ENCODE measurements around the gene PMS1.
"Not testable (repeated sequence)": the region's sequence is repeated elsewhere in the genome, so short reads cannot be mapped to it uniquely, and the experiment has no call there.

PMS1 gene

DNA sequence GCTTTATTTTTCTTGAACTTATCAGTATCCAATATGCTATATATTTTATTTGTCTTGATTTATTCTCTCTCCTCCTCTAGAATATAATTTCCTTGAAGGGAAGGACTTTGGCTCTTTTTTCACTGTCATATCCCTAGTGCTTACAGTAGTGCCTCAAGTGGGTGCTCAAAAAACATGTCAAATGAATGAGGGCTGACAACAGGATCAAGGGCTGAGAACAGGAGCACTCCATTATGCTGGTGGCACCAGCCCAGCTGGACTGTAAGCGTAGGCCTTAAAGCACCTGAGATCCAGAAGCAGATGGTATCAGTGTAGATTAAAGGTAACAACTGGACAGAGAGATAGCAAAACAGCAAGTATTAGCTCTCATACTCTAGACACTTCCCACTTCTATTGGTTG is 46.3 kb downstream of the PMS1 start:
- TF ChIP-seq, protein P1, sequence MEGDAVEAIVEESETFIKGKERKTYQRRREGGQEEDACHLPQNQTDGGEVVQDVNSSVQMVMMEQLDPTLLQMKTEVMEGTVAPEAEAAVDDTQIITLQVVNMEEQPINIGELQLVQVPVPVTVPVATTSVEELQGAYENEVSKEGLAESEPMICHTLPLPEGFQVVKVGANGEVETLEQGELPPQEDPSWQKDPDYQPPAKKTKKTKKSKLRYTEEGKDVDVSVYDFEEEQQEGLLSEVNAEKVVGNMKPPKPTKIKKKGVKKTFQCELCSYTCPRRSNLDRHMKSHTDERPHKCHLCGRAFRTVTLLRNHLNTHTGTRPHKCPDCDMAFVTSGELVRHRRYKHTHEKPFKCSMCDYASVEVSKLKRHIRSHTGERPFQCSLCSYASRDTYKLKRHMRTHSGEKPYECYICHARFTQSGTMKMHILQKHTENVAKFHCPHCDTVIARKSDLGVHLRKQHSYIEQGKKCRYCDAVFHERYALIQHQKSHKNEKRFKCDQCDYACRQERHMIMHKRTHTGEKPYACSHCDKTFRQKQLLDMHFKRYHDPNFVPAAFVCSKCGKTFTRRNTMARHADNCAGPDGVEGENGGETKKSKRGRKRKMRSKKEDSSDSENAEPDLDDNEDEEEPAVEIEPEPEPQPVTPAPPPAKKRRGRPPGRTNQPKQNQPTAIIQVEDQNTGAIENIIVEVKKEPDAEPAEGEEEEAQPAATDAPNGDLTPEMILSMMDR (IDR thresholded peaks at IDR 0.05; ENCODE audit: borderline replicate concordance, insufficient read depth, low read depth, low read length) = no peak
- H3K4me3 ChIP-seq (ENCODE audit: low read depth, low read length) = no peak overlapping the region

DNA sequence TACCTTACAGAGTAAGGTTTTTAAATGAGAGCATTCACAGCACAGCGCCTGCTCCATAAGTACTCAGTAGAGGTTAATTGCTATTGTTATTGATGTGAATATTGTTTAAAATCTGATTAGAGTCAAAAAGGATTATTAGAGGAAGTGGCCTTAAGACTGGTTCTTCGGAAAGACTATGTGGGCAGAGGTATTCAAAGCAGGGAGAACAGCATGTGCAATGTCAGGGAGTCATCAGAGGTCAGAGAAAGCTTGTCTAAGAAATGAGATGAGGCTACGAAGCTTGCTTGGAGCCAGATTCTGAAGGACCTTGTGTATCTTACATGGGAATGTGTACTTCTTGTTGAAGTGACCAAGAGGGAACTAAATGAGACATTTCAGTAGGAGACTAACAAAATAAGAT is 49.8 kb downstream of the PMS1 start:
- TF ChIP-seq, protein P1 (IDR thresholded peaks at IDR 0.05; ENCODE audit: borderline replicate concordance, insufficient read depth, low read depth, low read length) = no peak
- H3K4me3 ChIP-seq (ENCODE audit: low read depth, low read length) = no peak overlapping the region

- not testable (repeated sequence) for H3K4me3 ChIP-seq (ENCODE audit: low read depth, low read length)
Observed at GRCh38 chr2:189834642-189835041, 50.4 kb downstream of the PMS1 start.

DNA sequence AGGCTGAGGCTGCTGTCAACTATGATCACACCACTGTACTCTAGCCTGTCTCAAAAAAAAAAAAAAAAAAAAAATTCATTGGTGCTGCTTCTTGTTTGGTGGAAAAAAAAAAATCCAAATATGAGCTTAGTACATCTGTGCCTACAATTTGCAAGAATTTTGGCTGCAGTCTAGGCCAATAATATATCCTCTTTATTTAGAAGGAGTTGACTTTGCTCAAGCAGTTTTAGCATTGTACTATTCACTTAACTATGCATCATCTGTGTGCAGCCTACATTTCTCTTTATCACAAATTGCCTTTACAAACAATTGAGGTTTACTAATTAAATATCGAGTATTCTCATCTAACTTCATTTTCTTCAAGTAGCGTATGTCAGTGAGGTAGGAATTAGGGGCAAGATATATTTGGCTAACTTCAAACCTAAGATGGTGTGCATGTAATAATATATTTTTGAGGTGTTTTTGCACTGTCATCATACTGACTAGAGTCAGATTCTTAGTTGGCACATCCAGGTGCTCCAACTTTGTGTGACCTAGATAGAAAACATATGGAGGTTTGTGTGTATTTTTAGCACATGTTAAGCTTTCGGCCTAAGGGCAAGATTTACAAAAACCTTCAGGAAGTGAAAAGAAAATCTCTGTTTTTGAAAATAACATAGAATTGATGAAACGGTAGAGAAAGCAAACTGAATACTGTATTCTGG is 51.8 kb downstream of the PMS1 start:
- TF ChIP-seq, protein P1 (IDR thresholded peaks at IDR 0.05; ENCODE audit: borderline replicate concordance, insufficient read depth, low read depth, low read length) = no peak
- no peak overlapping the region for H3K4me3 ChIP-seq (ENCODE audit: low read depth, low read length)

- TF ChIP-seq, protein P1 (IDR thresholded peaks at IDR 0.05; ENCODE audit: borderline replicate concordance, insufficient read depth, low read depth, low read length) = no peak
- H3K4me3 ChIP-seq (ENCODE audit: low read depth, low read length) = no peak overlapping the region
Observed at GRCh38 chr2:189836644-189837043, 52.4 kb downstream of the PMS1 start.

DNA sequence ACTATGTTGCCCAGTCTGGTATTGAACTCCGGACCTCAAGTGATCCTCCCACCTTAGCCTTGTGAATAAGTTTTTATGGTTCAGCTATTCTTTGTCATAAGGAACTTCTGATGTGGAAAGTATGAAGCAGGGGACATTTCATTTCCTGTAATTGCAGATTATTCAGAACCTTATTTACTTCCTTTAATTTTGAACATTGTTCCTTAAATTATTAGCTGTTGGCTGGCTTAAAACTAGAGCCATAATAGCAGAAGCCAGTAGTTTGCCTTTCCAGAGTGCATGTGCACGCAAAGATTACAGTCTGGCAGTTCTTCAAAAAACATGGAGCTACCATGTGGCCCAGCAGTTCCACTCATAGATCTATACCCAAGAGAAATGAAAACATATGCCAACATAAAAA is 53.1 kb downstream of the PMS1 start:
- no peak overlapping the region for H3K4me3 ChIP-seq (ENCODE audit: low read depth, low read length)
- TF ChIP-seq, protein P1 (IDR thresholded peaks at IDR 0.05; ENCODE audit: borderline replicate concordance, insufficient read depth, low read depth, low read length) = no peak

- no peak overlapping the region for H3K4me3 ChIP-seq (ENCODE audit: low read depth, low read length)
- TF ChIP-seq, protein P1 (IDR thresholded peaks at IDR 0.05; ENCODE audit: borderline replicate concordance, insufficient read depth, low read depth, low read length) = no peak
Observed at GRCh38 chr2:189841019-189841418, 56.8 kb downstream of the PMS1 start.

All from GM12875 (cell line).